GM12874 (cell line): ENCODE measurements around the gene TMEM89.
A peak's percentile ranks its signal among the peaks of the same experiment; 100 is the strongest.

Experiments
- CTCF ChIP-seq: IDR thresholded peaks from 2 replicates; pipeline ENCODE4 v1.5.1; 2011; ENCODE audit warnings: low read depth, mild to moderate bottlenecking, control low read depth, low read length, moderate library complexity; ENCODE audit not compliant: insufficient read depth

Gene TMEM89

DNA sequence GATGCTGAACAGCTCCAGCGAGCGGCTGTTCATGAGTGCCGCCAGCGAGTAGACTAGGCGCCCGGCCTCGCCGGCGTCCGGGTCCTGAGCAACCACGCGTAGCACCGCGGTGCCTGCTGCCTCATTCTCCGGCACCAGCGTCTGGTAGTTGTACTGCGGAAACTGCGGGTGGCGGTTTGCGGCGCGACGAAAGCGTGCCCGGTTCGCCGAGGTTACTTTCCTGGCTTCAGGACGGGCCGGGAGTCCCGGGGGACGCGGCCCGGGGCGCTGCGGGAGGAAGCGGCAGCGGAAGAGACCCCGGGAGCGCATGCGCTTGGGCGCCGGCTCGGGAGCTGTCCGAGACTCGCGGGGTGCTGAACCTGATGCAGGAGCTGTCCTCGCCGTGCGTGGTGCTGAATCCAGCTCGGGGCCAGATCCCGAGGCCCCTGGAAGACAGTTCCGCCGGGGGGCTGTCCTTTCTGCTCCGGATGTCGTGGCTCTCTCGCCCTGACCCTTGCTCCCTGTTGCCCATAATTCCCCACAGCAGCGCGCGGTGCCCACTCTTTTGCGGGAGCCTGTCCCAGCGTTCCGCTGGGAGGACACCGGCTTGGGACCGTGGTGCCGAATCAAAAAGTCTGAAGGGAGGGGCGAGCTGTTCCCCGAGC is 40.1 kb upstream of the TMEM89 start:
- no peak for TF ChIP-seq CTCF

DNA sequence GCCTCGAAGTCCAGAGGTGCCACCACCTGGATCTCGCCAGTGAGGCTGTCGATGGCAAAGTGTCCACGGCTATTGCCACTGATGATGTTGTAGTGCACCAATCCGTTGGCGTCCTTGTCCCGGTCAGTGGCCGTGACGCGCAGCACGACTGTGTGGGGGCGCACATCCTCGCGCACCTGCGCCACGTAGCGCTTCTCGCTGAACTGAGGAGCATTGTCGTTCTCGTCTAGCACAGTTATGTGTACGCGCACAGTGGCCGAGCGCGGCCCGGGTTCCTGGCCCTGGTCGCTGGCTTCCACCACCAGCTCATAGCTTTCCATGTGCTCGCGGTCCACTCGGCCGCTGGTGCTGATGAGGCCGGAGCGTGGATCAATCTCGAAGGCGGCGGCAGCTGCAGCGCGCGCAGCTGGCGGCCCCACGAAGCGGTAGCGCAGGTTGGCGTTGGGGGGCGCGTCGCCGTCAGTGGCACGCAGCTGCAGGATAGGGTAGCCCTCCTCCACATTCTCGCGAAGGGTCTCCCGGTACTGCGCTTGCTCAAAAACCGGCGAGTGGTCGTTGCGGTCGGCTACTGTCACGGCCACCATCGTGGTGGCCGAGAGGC is 39.3 kb upstream of the TMEM89 start:
- TF ChIP-seq CTCF: no peak

- TF ChIP-seq CTCF: no peak
Observed at GRCh38 chr3:48656841-48657281, 35.3 kb upstream of the TMEM89 start.

- peak; percentile 90 for TF ChIP-seq CTCF
Observed at GRCh38 chr3:48656061-48656840, 34.7 kb upstream of the TMEM89 start.

GRCh38 chr3:48655606-48656005 is 34.0 kb upstream of the TMEM89 start:
- TF ChIP-seq CTCF: no peak

DNA sequence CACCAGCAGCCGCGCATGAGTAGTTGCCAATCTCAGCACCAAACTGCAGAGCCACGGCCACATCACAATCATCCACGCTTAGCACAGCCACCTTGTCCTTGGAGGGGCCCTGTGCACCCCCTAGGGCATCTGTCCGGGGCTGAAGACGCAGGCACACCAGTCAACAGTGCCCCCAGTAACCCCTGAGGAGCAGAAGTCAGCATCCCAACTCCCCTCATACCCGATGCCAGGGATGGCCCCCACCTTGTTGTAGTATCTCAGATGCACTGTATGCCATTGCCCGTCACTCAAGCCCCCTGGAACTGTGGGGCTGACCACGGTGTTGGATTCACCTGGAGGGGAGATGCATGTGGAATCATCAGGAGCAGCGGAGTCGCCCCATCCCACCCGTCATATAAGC is 33.5 kb upstream of the TMEM89 start:
- no peak for TF ChIP-seq CTCF

- TF ChIP-seq CTCF: no peak
Observed at GRCh38 chr3:48652923-48653715, 31.6 kb upstream of the TMEM89 start.
